Skeletal muscle tissue (tissue), 4 donors: ENCODE measurements around the gene ARMC5. TPM values are rescaled to one million over a fixed set of nuclear protein-coding genes. Genes with fewer than 3 reads are reported as not detected.
"Not testable (repeated sequence)": the region's sequence is repeated elsewhere in the genome, so short reads cannot be mapped to it uniquely, and the experiment has no call there.

Experiments
- H3K27ac ChIP-seq: one replicate; pipeline ENCODE4 v1.7.0; 2013; ENCODE audit warnings: mild to moderate bottlenecking, low read depth, low read length, inconsistent platforms
- H3K27me3 ChIP-seq, 3 donors: one replicate each; pipeline ENCODE4 v1.7.0; 2013; ENCODE audit warnings: low read length in 3 of 3; ENCODE audit not compliant: control insufficient read depth in 3 of 3, insufficient read depth in 3 of 3
- H3K36me3 ChIP-seq, 3 donors: one replicate each; pipeline ENCODE4 v1.7.0; 2013; ENCODE audit warnings: low read length in 3 of 3; ENCODE audit not compliant: control insufficient read depth in 3 of 3, insufficient read depth in 3 of 3
- H3K4me1 ChIP-seq, 3 donors: one replicate each; pipeline ENCODE4 v1.7.0; 2013; ENCODE audit warnings: low read length in 3 of 3, mild to moderate bottlenecking in 3 of 3; ENCODE audit not compliant: control insufficient read depth in 3 of 3, insufficient read depth in 3 of 3
- H3K4me3 ChIP-seq, 3 donors: one replicate each; pipeline ENCODE4 v1.7.0; 2013; ENCODE audit warnings: low read length in 3 of 3
- H3K9ac ChIP-seq, 3 donors: one replicate each; pipeline ENCODE4 v1.7.0; 2013; ENCODE audit warnings: low read length in 3 of 3, mild to moderate bottlenecking in 3 of 3, moderate library complexity in 2 of 3, low read depth in 1 of 3
- H3K9me3 ChIP-seq, 3 donors: one replicate each; pipeline ENCODE4 v1.7.0; 2013; ENCODE audit warnings: low read length in 3 of 3; ENCODE audit not compliant: control insufficient read depth in 3 of 3
- total RNA-seq: library from RNA; depleted of rRNA; stranded (reverse); fragments of >200 nt; gene quantifications from one replicate; pipeline ENCODE4 v1.2.3, GENCODE V29; 2014
- donor health status: Osteomylitis.

Gene ARMC5
- total RNA-seq, 1 donor from 2014 or later, result 6.8 TPM

DNA sequence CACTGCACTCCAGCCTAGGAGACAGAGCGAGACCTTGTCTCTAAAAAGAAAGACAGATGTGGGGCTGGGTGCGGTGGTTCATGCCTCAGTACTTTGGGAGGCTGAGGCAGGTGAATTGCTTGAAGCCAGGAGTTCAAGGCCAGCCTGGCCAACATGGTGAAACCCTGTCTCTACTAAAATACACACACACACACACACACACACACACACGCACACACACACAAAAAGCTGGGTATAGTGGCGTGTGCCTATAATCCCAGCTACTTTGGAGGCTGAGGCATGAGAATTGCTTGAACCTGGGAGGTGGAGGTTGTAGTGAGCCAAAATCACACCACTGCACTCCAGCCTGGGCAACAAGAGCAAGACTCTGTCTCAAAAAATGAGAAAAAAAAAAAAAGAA is 24.7 kb downstream of the ARMC5 start:
- H3K36me3 ChIP-seq, H3K9me3 ChIP-seq, H3K27ac ChIP-seq, H3K9ac ChIP-seq, H3K4me3 ChIP-seq: not testable (repeated sequence)
- Histone ChIP-seq H3K4me1 (peaks cover 18 to 24% (median 21%) of the 10 kb centered on the region in 3 donors), H3K27me3 (peaks cover 45 to 50% (median 49%) of the 10 kb centered on the region in 3 donors)

DNA sequence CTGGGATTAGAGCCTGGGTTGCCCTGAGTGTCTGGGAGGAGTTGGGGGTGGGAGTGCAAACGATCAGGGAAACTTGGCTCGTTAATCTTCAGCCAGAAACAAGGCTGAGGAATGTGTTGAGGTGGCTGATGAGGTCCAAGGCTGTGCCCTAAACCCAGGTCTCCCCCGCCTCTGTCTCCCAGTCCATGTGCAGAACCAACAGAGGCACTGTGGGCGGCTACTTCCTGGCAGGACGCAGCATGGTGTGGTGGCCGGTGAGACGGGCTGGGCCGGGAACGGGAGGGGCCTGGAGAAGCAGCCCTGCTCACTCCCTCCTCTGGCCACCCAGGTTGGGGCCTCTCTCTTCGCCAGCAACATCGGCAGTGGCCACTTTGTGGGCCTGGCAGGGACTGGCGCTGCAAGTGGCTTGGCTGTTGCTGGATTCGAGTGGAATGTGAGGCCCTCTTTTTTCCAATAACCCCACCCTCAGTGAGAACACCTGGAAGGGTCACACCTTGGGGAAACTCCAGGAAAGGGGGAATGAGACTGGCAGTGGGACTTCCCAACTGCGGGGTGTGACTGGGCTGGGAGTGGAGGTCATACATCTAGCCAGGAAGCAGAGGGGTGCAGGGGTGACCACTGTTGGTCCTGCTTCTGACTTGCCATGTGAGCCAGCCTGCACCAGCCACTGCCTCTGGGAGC is 25.3 kb downstream of the ARMC5 start:
- Histone ChIP-seq H3K27me3 (peaks cover 45 to 48% (median 47%) of the 10 kb centered on the region in 3 donors), H3K4me3 (no peak overlapping the region), H3K9me3 (no peaks in the 10 kb centered on the region), H3K36me3 (no peaks in the 10 kb centered on the region), H3K4me1 (peaks cover 18 to 24% (median 21%) of the 10 kb centered on the region in 3 donors), H3K27ac (no peak overlapping the region), H3K9ac (no peak overlapping the region)

- Histone ChIP-seq H3K27ac (no peak overlapping the region), H3K9ac (no peak overlapping the region), H3K27me3 (peaks cover 43 to 47% (median 47%) of the 10 kb centered on the region in 3 donors), H3K36me3 (peaks cover 1 to 4% (median 2%) of the 10 kb centered on the region in 3 donors), H3K4me3 (no peak overlapping the region), H3K4me1 (peaks cover 18 to 22% (median 21%) of the 10 kb centered on the region in 3 donors), H3K9me3 (no peaks in the 10 kb centered on the region)
Measured at GRCh38 chr16:31485571-31485970, 26.3 kb downstream of the ARMC5 start.

- H3K4me3 ChIP-seq, result no peak overlapping the region
- no peaks in the 10 kb centered on the region for H3K9me3 ChIP-seq
- H3K27ac ChIP-seq, result no peak overlapping the region
- H3K4me1 ChIP-seq, result peaks cover 15 to 21% (median 18%) of the 10 kb centered on the region in 3 donors
- peaks cover 43 to 47% (median 47%) of the 10 kb centered on the region in 3 donors for H3K27me3 ChIP-seq
- peaks cover 2 to 8% (median 3%) of the 10 kb centered on the region in 3 donors for H3K36me3 ChIP-seq
- no peak overlapping the region for H3K9ac ChIP-seq
Measured at GRCh38 chr16:31486045-31486444, 26.7 kb downstream of the ARMC5 start.

- Histone ChIP-seq H3K27me3 (peaks cover 42 to 47% (median 43%) of the 10 kb centered on the region in 3 donors), H3K9ac (peak overlapping the region; percentile 45 to 68 (median 51)), H3K4me1 (peaks cover 15 to 21% (median 18%) of the 10 kb centered on the region in 3 donors), H3K4me3 (peak overlapping the region; percentile 62 to 73 (median 63)), H3K9me3 (no peaks in the 10 kb centered on the region), H3K36me3 (peaks cover 8 to 16% (median 9%) of the 10 kb centered on the region in 3 donors), H3K27ac (no peak overlapping the region)
Measured at GRCh38 chr16:31487071-31487719, 27.9 kb downstream of the ARMC5 start.

- peaks cover 15 to 21% (median 18%) of the 10 kb centered on the region in 3 donors for H3K4me1 ChIP-seq
- H3K27ac ChIP-seq, result no peak overlapping the region
- H3K27me3 ChIP-seq, result peaks cover 42 to 47% (median 43%) of the 10 kb centered on the region in 3 donors
- peaks cover 15 to 23% (median 16%) of the 10 kb centered on the region in 3 donors for H3K36me3 ChIP-seq
- peak overlapping the region; percentile 45 to 68 (median 51) for H3K9ac ChIP-seq
- no peaks in the 10 kb centered on the region for H3K9me3 ChIP-seq
- H3K4me3 ChIP-seq, result peak overlapping the region; percentile 62 to 73 (median 63)
Measured at GRCh38 chr16:31487720-31488467, 28.6 kb downstream of the ARMC5 start.

GRCh38 chr16:31488468-31489297 is 29.4 kb downstream of the ARMC5 start:
- Histone ChIP-seq H3K27me3 (peaks cover 42 to 47% (median 43%) of the 10 kb centered on the region in 3 donors), H3K4me1 (peaks cover 15 to 21% (median 18%) of the 10 kb centered on the region in 3 donors), H3K9me3 (no peaks in the 10 kb centered on the region), H3K27ac (no peak overlapping the region), H3K4me3 (peak overlapping the region in 2 of 3 donors; percentile 63 to 73), H3K9ac (peak overlapping the region in 1 of 3 donors; percentile 68), H3K36me3 (peaks cover 23 to 31% (median 24%) of the 10 kb centered on the region in 3 donors)

GRCh38 chr16:31489298-31489564 is 29.9 kb downstream of the ARMC5 start:
- Histone ChIP-seq H3K27ac (no peak overlapping the region), H3K4me1 (peaks cover 15 to 21% (median 18%) of the 10 kb centered on the region in 3 donors), H3K27me3 (peaks cover 42 to 47% (median 43%) of the 10 kb centered on the region in 3 donors), H3K9me3 (no peaks in the 10 kb centered on the region), H3K36me3 (peaks cover 24 to 32% (median 29%) of the 10 kb centered on the region in 3 donors), H3K4me3 (no peak overlapping the region), H3K9ac (no peak overlapping the region)
